Fibroblast of pulmonary artery (primary cell): ENCODE data around the gene MIDN.

ENCODE experiments used
- DNase-seq: peaks from one replicate; pipeline ENCODE4 v3.0.0-alpha.2; 2010; ENCODE audit warnings: low read depth
- H3K4me3 ChIP-seq: replicated peaks from 2 replicates; pipeline ENCODE4 v1.5.1; 2011; ENCODE audit warnings: low read depth, mild to moderate bottlenecking, control low read depth, low read length, moderate library complexity
- TF ChIP-seq, protein P1 (sequence below): IDR thresholded peaks from 2 replicates; pipeline ENCODE4 v1.5.1; 2011; ENCODE audit warnings: mild to moderate bottlenecking, control low read depth, low read length, inconsistent platforms; ENCODE audit errors: missing control alignments

Gene MIDN

DNA sequence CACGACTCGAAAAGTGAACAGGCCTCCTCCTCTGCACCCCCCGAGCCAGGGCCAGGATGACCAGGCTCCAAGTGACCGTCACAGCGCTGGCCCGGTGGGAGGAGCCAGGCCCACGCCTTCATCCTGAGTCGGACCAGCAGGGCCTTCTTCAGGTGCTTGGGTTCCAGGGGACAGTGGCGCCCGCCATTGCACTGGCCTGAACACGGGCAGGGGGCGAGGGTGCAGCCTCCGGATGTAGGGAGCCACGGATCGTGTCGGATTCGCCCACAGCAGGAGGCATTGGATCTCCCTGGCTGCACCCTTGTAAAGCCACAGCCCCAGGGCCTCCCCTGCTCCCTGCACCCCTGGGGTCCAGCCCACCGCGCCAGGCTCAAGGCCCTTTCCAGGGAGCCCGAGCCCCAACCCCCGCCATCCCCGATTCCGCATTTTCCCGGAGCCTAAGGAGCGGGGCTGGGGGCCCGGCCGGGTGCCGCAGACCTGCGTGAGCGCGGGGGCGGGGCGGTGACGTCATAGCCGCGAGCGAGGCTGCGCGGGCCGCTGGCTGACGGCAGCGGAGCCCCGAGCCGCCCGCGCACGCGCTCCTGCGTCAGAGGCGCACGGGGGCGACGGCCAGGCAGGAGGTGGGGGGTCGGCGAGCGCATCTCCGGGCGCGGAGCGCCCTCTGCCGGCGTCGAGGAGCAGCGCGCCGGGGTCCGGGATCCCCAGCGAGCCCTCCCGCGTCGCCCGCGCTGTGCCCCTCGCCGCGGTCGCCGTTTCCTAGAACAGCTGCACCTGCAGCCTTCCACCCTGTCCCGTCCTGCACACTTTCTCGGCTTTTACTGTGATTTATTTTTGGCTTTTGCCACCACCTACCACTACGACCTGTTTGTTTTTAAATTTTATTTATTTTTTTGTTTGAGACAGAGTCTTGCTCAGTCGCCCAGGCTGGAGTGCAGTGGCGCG lies 8.3 kb upstream of the MIDN start:
- TF ChIP-seq, protein P1, sequence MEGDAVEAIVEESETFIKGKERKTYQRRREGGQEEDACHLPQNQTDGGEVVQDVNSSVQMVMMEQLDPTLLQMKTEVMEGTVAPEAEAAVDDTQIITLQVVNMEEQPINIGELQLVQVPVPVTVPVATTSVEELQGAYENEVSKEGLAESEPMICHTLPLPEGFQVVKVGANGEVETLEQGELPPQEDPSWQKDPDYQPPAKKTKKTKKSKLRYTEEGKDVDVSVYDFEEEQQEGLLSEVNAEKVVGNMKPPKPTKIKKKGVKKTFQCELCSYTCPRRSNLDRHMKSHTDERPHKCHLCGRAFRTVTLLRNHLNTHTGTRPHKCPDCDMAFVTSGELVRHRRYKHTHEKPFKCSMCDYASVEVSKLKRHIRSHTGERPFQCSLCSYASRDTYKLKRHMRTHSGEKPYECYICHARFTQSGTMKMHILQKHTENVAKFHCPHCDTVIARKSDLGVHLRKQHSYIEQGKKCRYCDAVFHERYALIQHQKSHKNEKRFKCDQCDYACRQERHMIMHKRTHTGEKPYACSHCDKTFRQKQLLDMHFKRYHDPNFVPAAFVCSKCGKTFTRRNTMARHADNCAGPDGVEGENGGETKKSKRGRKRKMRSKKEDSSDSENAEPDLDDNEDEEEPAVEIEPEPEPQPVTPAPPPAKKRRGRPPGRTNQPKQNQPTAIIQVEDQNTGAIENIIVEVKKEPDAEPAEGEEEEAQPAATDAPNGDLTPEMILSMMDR, result peak; percentile 38

DNA sequence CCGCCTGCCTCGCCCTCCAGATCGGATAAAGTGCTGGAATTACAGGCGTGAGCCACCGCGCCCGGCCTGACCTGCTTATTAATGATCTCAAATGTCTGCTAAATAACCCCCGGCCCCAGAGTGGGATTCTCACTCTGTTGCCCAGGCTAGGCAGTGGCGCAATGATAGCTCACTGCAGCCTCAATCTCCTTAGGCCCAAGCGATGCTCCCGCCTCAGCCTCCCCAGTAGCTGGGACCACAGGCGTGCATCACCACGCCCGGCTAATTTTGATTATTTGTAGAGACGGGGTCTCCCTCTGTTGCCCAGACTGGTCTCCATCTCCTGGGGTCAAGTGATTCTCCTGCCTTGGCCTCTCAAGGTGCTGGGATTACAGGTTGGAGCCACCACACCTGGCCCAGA lies 7.5 kb upstream of the MIDN start:
- no peak for DNase-seq
- H3K4me3 ChIP-seq, result peak overlapping the region; percentile 75
- TF ChIP-seq, protein P1, result no peak

More for the DNA sequence above, 8.3 kb upstream of the MIDN start:
- H3K4me3 ChIP-seq, result peak overlapping the region; percentile 36
- DNase-seq, result peak; percentile 94

DNA sequence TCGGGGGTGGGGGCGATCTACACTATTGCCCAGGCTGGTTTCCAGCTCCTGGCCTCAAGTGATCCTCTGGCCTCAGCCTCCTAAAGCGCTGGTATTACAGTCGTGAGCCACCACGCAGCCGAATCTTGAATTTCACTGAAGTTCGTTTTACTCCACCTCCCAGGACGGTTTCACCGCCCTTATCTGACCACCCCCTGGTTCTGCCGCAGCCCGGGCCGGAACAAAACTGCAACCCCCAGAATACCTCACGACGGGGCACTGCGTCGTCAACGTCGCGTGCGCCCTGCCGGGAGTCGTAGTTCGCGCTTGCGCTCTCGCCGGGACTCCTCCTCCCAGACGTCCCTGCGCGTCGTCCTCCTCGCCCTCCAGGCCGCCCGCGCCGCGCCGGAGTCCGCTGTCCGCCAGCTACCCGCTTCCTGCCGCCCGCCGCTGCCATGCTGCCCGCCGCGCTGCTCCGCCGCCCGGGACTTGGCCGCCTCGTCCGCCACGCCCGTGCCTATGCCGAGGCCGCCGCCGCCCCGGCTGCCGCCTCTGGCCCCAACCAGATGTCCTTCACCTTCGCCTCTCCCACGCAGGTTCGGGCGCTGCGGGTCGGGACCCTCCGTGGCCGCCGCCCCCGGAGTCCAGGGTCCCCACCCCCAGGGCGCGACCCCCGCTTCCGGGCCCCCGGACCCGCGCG lies 6.8 kb upstream of the MIDN start, which contains the start of gene ATP5F1D:
TSS of gene ATP5F1D (plus strand) at position 335 of the 679 bp plus-strand sequence. CDS start at position 435, 100 bp downstream.
- peak within 1 kb of the TSS; percentile 75 for H3K4me3 ChIP-seq
- DNase-seq, result peak; percentile 97
- TF ChIP-seq, protein P1, result no peak

DNA sequence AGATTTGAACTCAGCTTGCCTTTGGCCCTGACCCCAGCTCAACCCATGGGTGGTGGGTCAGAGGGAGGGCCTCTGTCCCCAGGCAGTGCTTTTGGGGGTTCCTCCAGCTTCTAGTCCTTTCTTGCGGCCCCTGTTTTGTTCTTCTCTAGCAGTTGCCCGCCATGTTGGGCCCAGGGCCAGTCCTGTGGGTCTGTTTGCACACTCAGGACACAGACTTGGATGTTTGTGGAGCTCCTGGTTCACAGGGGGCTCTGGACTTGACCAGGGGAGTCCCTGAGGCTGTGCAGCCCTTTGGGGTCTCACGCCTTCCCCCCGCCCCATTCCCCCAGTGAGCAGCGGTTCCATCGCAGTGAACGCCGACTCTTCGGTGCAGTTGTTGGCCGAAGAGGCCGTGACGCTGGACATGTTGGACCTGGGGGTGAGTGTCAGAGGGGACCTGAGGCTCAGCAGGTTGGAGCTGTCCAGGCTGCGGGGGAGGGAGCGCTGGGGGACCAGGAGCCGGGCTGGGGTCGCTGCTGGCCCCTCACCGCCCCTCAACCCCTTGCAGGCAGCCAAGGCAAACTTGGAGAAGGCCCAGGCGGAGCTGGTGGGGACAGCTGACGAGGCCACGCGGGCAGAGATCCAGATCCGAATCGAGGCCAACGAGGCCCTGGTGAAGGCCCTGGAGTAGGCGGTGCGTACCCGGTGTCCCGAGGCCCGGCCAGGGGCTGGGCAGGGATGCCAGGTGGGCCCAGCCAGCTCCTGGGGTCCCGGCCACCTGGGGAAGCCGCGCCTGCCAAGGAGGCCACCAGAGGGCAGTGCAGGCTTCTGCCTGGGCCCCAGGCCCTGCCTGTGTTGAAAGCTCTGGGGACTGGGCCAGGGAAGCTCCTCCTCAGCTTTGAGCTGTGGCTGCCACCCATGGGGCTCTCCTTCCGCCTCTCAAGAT lies 4.4 kb upstream of the MIDN start:
- H3K4me3 ChIP-seq, result peak overlapping the region; percentile 19
- DNase-seq, result peak; percentile 86

DNA sequence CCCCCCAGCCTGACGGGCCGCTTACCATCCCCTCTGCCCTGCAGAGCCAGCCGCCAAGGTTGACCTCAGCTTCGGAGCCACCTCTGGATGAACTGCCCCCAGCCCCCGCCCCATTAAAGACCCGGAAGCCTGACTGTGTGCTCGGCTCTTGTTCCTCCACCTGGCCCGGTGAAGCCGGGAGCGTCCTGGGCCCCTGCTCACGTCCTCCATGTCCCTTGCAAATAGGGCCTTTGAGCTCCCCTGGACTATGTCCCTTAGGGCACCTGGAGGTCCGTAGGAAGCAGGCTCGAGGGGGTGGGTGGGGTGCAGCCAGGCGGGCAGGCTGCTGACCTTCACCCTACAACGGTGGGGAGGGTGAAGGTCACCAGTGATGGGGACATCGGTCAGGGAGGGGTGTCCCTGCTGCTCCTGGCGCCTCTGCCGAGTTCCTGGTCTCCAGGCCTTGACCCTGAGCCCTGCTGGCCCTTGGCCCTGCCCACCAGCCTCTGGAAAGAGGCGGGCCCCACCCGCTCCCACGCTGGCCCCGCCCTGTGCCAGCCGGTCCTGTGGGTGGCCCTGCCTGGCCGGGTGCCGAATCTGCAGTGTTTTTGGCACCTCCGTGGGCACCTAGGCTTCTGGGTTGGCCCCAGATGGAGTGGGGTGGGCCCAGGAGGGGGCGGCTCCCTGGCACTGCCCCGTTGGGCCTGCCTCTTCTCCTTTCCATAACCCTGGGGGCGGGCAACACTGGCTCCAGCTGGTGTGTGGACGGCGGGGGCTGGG lies 3.5 kb upstream of the MIDN start:
- no peak for DNase-seq
- TF ChIP-seq, protein P1, result no peak
- peak overlapping the region; percentile 19 for H3K4me3 ChIP-seq

More for the DNA sequence above, 4.4 kb upstream of the MIDN start:
- TF ChIP-seq, protein P1, result peak; percentile 82
